Esophagus muscularis mucosa (tissue), 4 donors: ENCODE data around the gene PAIP1. TPM values are rescaled to one million over a fixed set of nuclear protein-coding genes. Genes with fewer than 3 reads are reported as not detected.
A peak's percentile ranks its signal among the peaks of the same experiment; 100 is the strongest.
"Not testable (repeated sequence)": the region's sequence is repeated elsewhere in the genome, so short reads cannot be mapped to it uniquely, and the experiment has no call there.

Source experiments
- DNase-seq: peaks from one replicate; pipeline ENCODE4 v3.0.0-alpha.2; 2017; ENCODE audit errors: extremely low spot score
- H3K27ac ChIP-seq, 4 donors: fragments of 200-600 bp; sonication (generic); replicated peaks in 1 of 4; 1 replicate in 3 of 4; 2 replicates in 1 of 4; pipeline ENCODE4 v1.5.1; 2016 to 2019; ENCODE audit warnings: mild to moderate bottlenecking in 1 of 4
- H3K27me3 ChIP-seq, 4 donors: fragments of 200-600 bp; sonication (generic); one replicate each; pipeline versions ENCODE4 v1.5.1 to v1.6.0; 2016 to 2019
- H3K36me3 ChIP-seq, 4 donors: fragments of 200-600 bp; sonication (generic); one replicate each; pipeline ENCODE4 v1.5.1; 2016 to 2019
- H3K4me1 ChIP-seq, 4 donors: fragments of 200-600 bp; sonication (generic); one replicate each; pipeline ENCODE4 v1.5.1; 2016 to 2019
- H3K4me3 ChIP-seq, 4 donors: fragments of 200-600 bp; sonication (generic); 1 replicate in 2 of 4; 2 replicates in 2 of 4; pipeline ENCODE4 v1.5.1; 2016 to 2019; ENCODE audit warnings: mild to moderate bottlenecking in 4 of 4, moderate library complexity in 1 of 4
- H3K9me3 ChIP-seq, 4 donors: fragments of 200-600 bp; sonication (generic); 1 replicate in 3 of 4; 2 replicates in 1 of 4; pipeline ENCODE4 v1.5.1; 2016 to 2019
- CTCF ChIP-seq, 3 experiments: fragments of 200-600 bp in 2 of 3; fragments of 450-650 bp in 1 of 3; sonication (generic) in 2 of 3; IDR thresholded peaks; one replicate each; pipeline ENCODE4 v1.5.1; 2017 to 2019; ENCODE audit warnings: antibody characterized with exemption in 3 of 3, mild to moderate bottlenecking in 2 of 3, moderate library complexity in 1 of 3
- EP300 ChIP-seq: sonication (generic); formaldehyde crosslinking; IDR thresholded peaks from one replicate; pipeline ENCODE4 v1.6.1; 2017; ENCODE audit warnings: antibody characterized with exemption
- POLR2A ChIP-seq: fragments of 450-650 bp; IDR thresholded peaks from one replicate; pipeline ENCODE4 v1.6.1; 2017; ENCODE audit warnings: antibody characterized with exemption, moderate library complexity, mild to moderate bottlenecking, low read depth
- POLR2AphosphoS5 ChIP-seq, 2 donors: sonication (generic); formaldehyde crosslinking; IDR thresholded peaks; one replicate each; pipeline ENCODE4 v1.6.1; 2017; ENCODE audit warnings: antibody characterized with exemption in 2 of 2
- WGBS: methylation state at CpG from one replicate; pipeline ENCODE4 v1.1.5; 2018; 5-methylcytosine and 5-hydroxymethylcytosine counted together
- intact Hi-C: fragments of 100-400 bp; cut with DNase I; formaldehyde crosslinking; loops from one replicate; pipeline ENCODE4 v1.15.1; 2023
- total RNA-seq, 4 donors: library from RNA; depleted of rRNA; stranded (reverse); fragments of >200 nt; gene quantifications; one replicate each; pipeline versions ENCODE4 v1.1.0 to v1.2.1, GENCODE V29; 2016

Gene PAIP1
- total RNA-seq, 4 donors from 2014 or later: 81.4 to 135 (median 106) TPM

- Histone ChIP-seq H3K9me3 (no peaks in the 10 kb centered on the region), H3K4me1 (no peaks in the 10 kb centered on the region), H3K36me3 (peaks cover 0 to 19% (median 6%) of the 10 kb centered on the region in 4 donors), H3K27ac (no peak overlapping the region), H3K27me3 (no peaks in the 10 kb centered on the region), H3K4me3 (no peak overlapping the region)
- WGBS: 80% methylated on average over 4 of the region's 4 CpGs
- DNase-seq: no peak
- no peak for TF ChIP-seq CTCF (IDR thresholded peaks at IDR 0.05)
- TF ChIP-seq POLR2AphosphoS5 (IDR thresholded peaks at IDR 0.05): no peak
- no peak for TF ChIP-seq POLR2A
- TF ChIP-seq EP300: no peak
- intact Hi-C loops: no loop called here
Measured at GRCh38 chr5:43582082-43583005, 25.5 kb upstream of the PAIP1 start.

- no peak overlapping the region for H3K27ac ChIP-seq
- 100% methylated on average over 1 of the region's 1 CpG for WGBS
- intact Hi-C loops: no loop called here
- TF ChIP-seq CTCF (IDR thresholded peaks at IDR 0.05) (no peak), POLR2AphosphoS5 (IDR thresholded peaks at IDR 0.05) (no peak)
- no peaks in the 10 kb centered on the region for H3K4me1 ChIP-seq
- H3K4me3 ChIP-seq: no peak overlapping the region
- H3K27me3 ChIP-seq: no peaks in the 10 kb centered on the region
- DNase-seq: no peak
- no peaks in the 10 kb centered on the region for H3K9me3 ChIP-seq
- peaks cover 0 to 19% (median 6%) of the 10 kb centered on the region in 4 donors for H3K36me3 ChIP-seq
Measured at GRCh38 chr5:43581398-43581797, 24.5 kb upstream of the PAIP1 start.

- H3K27me3 ChIP-seq, H3K4me1 ChIP-seq, H3K9me3 ChIP-seq, H3K27ac ChIP-seq, intact Hi-C loops, DNase-seq, H3K4me3 ChIP-seq: not testable (repeated sequence)
- peaks cover 0 to 19% (median 6%) of the 10 kb centered on the region in 4 donors for H3K36me3 ChIP-seq
- 91% methylated on average over 10 of the region's 10 CpGs for WGBS
Measured at GRCh38 chr5:43580402-43581210, 23.7 kb upstream of the PAIP1 start.

- Histone ChIP-seq H3K27ac (peak overlapping the region; percentile 69 to 76 (median 74)), H3K27me3 (no peaks in the 10 kb centered on the region), H3K4me1 (peaks cover 20 to 29% (median 24%) of the 10 kb centered on the region in 4 donors), H3K9me3 (no peaks in the 10 kb centered on the region), H3K36me3 (peaks cover 0 to 9% (median 3%) of the 10 kb centered on the region in 4 donors), H3K4me3 (no peak overlapping the region)
- intact Hi-C loops: no loop called here
- DNase-seq: no peak
- TF ChIP-seq CTCF (IDR thresholded peaks at IDR 0.05) (no peak), POLR2A (no peak), EP300 (no peak), POLR2AphosphoS5 (IDR thresholded peaks at IDR 0.05) (no peak)
- WGBS: 34% methylated on average over 1 of the region's 1 CpG
Measured at GRCh38 chr5:43573058-43573457, 16.2 kb upstream of the PAIP1 start.

- Histone ChIP-seq H3K4me3 (no peak overlapping the region), H3K27ac (peak overlapping the region; percentile 69 to 76 (median 74)), H3K36me3 (peaks cover 0 to 9% (median 3%) of the 10 kb centered on the region in 4 donors), H3K9me3 (no peaks in the 10 kb centered on the region), H3K27me3 (no peaks in the 10 kb centered on the region), H3K4me1 (peaks cover 20 to 29% (median 24%) of the 10 kb centered on the region in 4 donors)
- WGBS: 37% methylated on average over 2 of the region's 2 CpGs
- TF ChIP-seq CTCF (IDR thresholded peaks at IDR 0.05) (no peak), POLR2A (no peak), EP300 (no peak), POLR2AphosphoS5 (IDR thresholded peaks at IDR 0.05) (no peak)
- intact Hi-C loops: no loop called here
- no peak for DNase-seq
Measured at GRCh38 chr5:43572357-43572756, 15.5 kb upstream of the PAIP1 start.
